Astrocyte (in vitro differentiated cells and primary cell): Measurements from ENCODE around the gene MCCD1. TPM values are rescaled to one million over a fixed set of nuclear protein-coding genes. Genes with fewer than 3 reads are reported as not detected.

ENCODE experiments used
- DNase-seq: peaks from one replicate; pipeline ENCODE4 v3.0.0-alpha.2; 2010; ENCODE audit warnings: low read depth
- FAIRE-seq: peaks from 2 replicates; lab custom pipeline; 2011; peaks lifted over from hg19 to GRCh38; lab: Jason Lieb, UNC
- H2AFZ ChIP-seq: 2 replicates; pipeline ENCODE4 v1.6.0; 2012; ENCODE audit warnings: low read depth, low read length, inconsistent platforms
- H3K27ac ChIP-seq: 2 replicates; pipeline ENCODE4 v1.5.1; 2011; ENCODE audit warnings: low read depth, low read length, inconsistent platforms
- H3K27me3 ChIP-seq: 2 replicates; pipeline ENCODE4 v1.6.0; 2011; ENCODE audit warnings: low read length, inconsistent platforms; ENCODE audit not compliant: insufficient read depth
- H3K36me3 ChIP-seq: 2 replicates; pipeline ENCODE4 v1.5.1; 2011; ENCODE audit warnings: low read length, inconsistent platforms; ENCODE audit not compliant: insufficient read depth
- H3K4me1 ChIP-seq: 2 replicates; pipeline ENCODE4 v1.5.1; 2011; ENCODE audit warnings: low read length, inconsistent platforms; ENCODE audit not compliant: insufficient read depth
- H3K4me2 ChIP-seq: 2 replicates; pipeline ENCODE4 v1.6.0; 2012; ENCODE audit warnings: low read length, inconsistent platforms
- H3K4me3 ChIP-seq: 2 replicates; pipeline ENCODE4 v1.5.1; 2011; ENCODE audit warnings: low read depth, mild to moderate bottlenecking, low read length, inconsistent platforms; ENCODE audit not compliant: insufficient read depth
- H3K79me2 ChIP-seq: 2 replicates; pipeline ENCODE4 v1.6.0; 2012; ENCODE audit warnings: mild to moderate bottlenecking, low read length, inconsistent platforms; ENCODE audit not compliant: insufficient read depth
- H3K9ac ChIP-seq: 2 replicates; pipeline ENCODE4 v1.6.0; 2012; ENCODE audit warnings: mild to moderate bottlenecking, low read length, inconsistent platforms
- H3K9me3 ChIP-seq: 2 replicates; pipeline ENCODE4 v1.5.1; 2012; ENCODE audit warnings: low read depth, mild to moderate bottlenecking, low read length, inconsistent platforms; ENCODE audit not compliant: insufficient read depth
- H4K20me1 ChIP-seq: 2 replicates; pipeline ENCODE4 v1.6.0; 2012; ENCODE audit warnings: low read length, inconsistent platforms; ENCODE audit not compliant: insufficient read depth
- H3K27ac Mint-ChIP-seq: one replicate; pipeline ENCODE4 v1.8.0; 2021; ENCODE audit warnings: mild to moderate bottlenecking, mixed read lengths; ENCODE audit not compliant: unreplicated experiment
- H3K27me3 Mint-ChIP-seq: one replicate; pipeline ENCODE4 v1.8.0; 2021; ENCODE audit warnings: low read depth, mixed read lengths; ENCODE audit not compliant: unreplicated experiment
- H3K36me3 Mint-ChIP-seq: one replicate; pipeline ENCODE4 v1.8.0; 2021; ENCODE audit warnings: low read depth, mixed read lengths; ENCODE audit not compliant: unreplicated experiment
- H3K4me1 Mint-ChIP-seq: one replicate; pipeline ENCODE4 v1.8.0; 2021; ENCODE audit warnings: low read depth, mixed read lengths; ENCODE audit not compliant: unreplicated experiment
- H3K4me3 Mint-ChIP-seq: one replicate; pipeline ENCODE4 v1.8.0; 2021; ENCODE audit warnings: mild to moderate bottlenecking, moderate library complexity, mixed read lengths; ENCODE audit not compliant: unreplicated experiment
- H3K9me3 Mint-ChIP-seq: one replicate; pipeline ENCODE4 v1.8.0; 2021; ENCODE audit warnings: mild to moderate bottlenecking, mixed read lengths; ENCODE audit not compliant: unreplicated experiment
- EZH2 ChIP-seq: IDR thresholded peaks from 2 replicates; pipeline ENCODE4 v1.6.1; 2012; ENCODE audit warnings: mild to moderate bottlenecking, low read length, inconsistent platforms; ENCODE audit not compliant: insufficient read depth
- total RNA-seq: library from RNA; stranded (reverse); gene quantifications from 2 replicates; pipeline ENCODE4 v1.2.1, GENCODE V29; 2021
- TF ChIP-seq, protein P1 (sequence below): IDR thresholded peaks from 2 replicates; pipeline ENCODE4 v1.5.1; 2011; ENCODE audit warnings: low read depth, mild to moderate bottlenecking, inconsistent platforms, low read length, moderate library complexity; ENCODE audit not compliant: insufficient read depth

MCCD1 gene
- total RNA-seq, 1 donor from 2014 or later: not detected

- Histone ChIP-seq H2AFZ (no peak overlapping the region), H3K27me3 (no peaks in the 10 kb centered on the region), H3K9me3 (no peaks in the 10 kb centered on the region), H3K4me3 (no peak overlapping the region), H3K4me1 (peaks cover 8% of the 10 kb centered on the region), H3K79me2 (no peaks in the 10 kb centered on the region), H3K27ac (peak overlapping the region; percentile 2), H4K20me1 (peaks cover 34% of the 10 kb centered on the region), H3K9ac (no peak overlapping the region), H3K4me2 (peak overlapping the region; percentile 25), H3K36me3 (peaks cover 10% of the 10 kb centered on the region)
- no peak overlapping the region for H3K4me3 Mint-ChIP-seq
- peaks cover 4% of the 10 kb centered on the region for H3K36me3 Mint-ChIP-seq
- peaks cover 7% of the 10 kb centered on the region for H3K4me1 Mint-ChIP-seq
- H3K9me3 Mint-ChIP-seq: no peaks in the 10 kb centered on the region
- TF ChIP-seq, protein P1, sequence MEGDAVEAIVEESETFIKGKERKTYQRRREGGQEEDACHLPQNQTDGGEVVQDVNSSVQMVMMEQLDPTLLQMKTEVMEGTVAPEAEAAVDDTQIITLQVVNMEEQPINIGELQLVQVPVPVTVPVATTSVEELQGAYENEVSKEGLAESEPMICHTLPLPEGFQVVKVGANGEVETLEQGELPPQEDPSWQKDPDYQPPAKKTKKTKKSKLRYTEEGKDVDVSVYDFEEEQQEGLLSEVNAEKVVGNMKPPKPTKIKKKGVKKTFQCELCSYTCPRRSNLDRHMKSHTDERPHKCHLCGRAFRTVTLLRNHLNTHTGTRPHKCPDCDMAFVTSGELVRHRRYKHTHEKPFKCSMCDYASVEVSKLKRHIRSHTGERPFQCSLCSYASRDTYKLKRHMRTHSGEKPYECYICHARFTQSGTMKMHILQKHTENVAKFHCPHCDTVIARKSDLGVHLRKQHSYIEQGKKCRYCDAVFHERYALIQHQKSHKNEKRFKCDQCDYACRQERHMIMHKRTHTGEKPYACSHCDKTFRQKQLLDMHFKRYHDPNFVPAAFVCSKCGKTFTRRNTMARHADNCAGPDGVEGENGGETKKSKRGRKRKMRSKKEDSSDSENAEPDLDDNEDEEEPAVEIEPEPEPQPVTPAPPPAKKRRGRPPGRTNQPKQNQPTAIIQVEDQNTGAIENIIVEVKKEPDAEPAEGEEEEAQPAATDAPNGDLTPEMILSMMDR: no peak
- no peak for TF ChIP-seq EZH2
- peak; percentile 25 for DNase-seq
- peak overlapping the region; percentile 49 for H3K27ac Mint-ChIP-seq
- peaks cover 4% of the 10 kb centered on the region for H3K27me3 Mint-ChIP-seq
- no peak for FAIRE-seq
Observed at GRCh38 chr6:31525932-31526591, 2.7 kb upstream of the MCCD1 start.

GRCh38 chr6:31528307-31528777 is 420 bp upstream of the MCCD1 start:
- TF ChIP-seq, protein P1: no peak
- TF ChIP-seq EZH2: no peak
- no peak for FAIRE-seq
- no peak overlapping the region for H3K4me3 Mint-ChIP-seq

More at GRCh38 chr6:31528307-31528777, 420 bp upstream of the MCCD1 start:
- Histone ChIP-seq H3K79me2 (peaks cover 4% of the 10 kb centered on the region), H3K27ac (no peak overlapping the region), H2AFZ (no peak overlapping the region), H3K4me1 (peaks cover 8% of the 10 kb centered on the region), H3K27me3 (no peaks in the 10 kb centered on the region), H3K9ac (no peak overlapping the region), H3K9me3 (no peaks in the 10 kb centered on the region), H4K20me1 (peaks cover 56% of the 10 kb centered on the region), H3K4me3 (no peak overlapping the region), H3K36me3 (peaks cover 29% of the 10 kb centered on the region), H3K4me2 (no peak overlapping the region)
- peaks cover 6% of the 10 kb centered on the region for H3K36me3 Mint-ChIP-seq
- H3K27me3 Mint-ChIP-seq: no peaks in the 10 kb centered on the region
- peaks cover 7% of the 10 kb centered on the region for H3K4me1 Mint-ChIP-seq
- no peak for DNase-seq
- H3K9me3 Mint-ChIP-seq: no peaks in the 10 kb centered on the region
- H3K27ac Mint-ChIP-seq: no peak overlapping the region
